Gastroesophageal sphincter (tissue), 3 donors: ENCODE results near the gene TMEM229A.

Experiments
- CTCF ChIP-seq, 4 experiments: fragments of 200-600 bp in 2 of 4; fragments of 450-650 bp in 2 of 4; sonication (generic) in 1 of 4; IDR thresholded peaks; one replicate each; pipeline ENCODE4 v1.5.1; 2017 to 2019; ENCODE audit warnings: antibody characterized with exemption in 4 of 4, mild to moderate bottlenecking in 2 of 4, moderate library complexity in 2 of 4
- POLR2AphosphoS5 ChIP-seq: sonication (generic); formaldehyde crosslinking; IDR thresholded peaks from one replicate; pipeline ENCODE4 v1.6.1; 2017; ENCODE audit warnings: antibody characterized with exemption

- TF ChIP-seq POLR2AphosphoS5 (no peak), CTCF (IDR thresholded peaks at IDR 0.05) (no peak)
These were observed 948 bp downstream of the TMEM229A start for GRCh38 chr7:124031919-124032318.
